ENCODE results near the gene TMEM26.

- TF ChIP-seq CTCF (IDR thresholded peaks at IDR 0.05) (no peak), EZH2 (IDR thresholded peaks at IDR 0.05) (no peak), EZH2phosphoT487 (IDR thresholded peaks at IDR 0.05) (no peak)
These were observed 93.7 kb downstream of the TMEM26 start for GRCh38 chr10:61359452-61359851.

Measured in neural progenitor cell (in vitro differentiated cells).